Measurements from ENCODE around the gene FSTL4.

Gene FSTL4

DNA sequence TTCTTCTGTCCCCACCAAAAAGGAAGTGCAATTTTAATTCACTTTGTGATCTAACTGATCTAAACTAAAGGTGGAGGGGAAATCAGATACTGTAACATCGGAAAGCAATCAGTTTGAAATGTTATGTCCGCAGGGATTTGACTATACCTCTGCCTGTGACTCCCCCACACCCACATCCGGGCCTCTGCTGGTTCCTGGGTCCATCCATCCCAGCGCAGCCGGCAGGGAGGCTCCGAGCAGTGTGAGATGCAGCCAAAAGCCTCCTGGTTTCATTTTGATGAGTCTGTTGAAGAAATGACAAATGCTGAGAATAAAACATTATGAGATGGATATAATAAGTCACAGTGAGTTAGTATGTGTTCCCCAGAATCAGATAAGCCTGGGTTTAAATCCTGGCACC, 8.6 kb downstream of the FSTL4 start:
- no peak for TF ChIP-seq CTCF (IDR thresholded peaks at IDR 0.05; ENCODE audit: low read depth, low read length)
- in situ Hi-C loops (cut with HindIII; ENCODE audit: low sequenced_read_pairs), result no loop called here
- no peak for DNase-seq (ENCODE audit: low read depth, low spot score)
- no peak overlapping the region for H3K4me3 ChIP-seq (ENCODE audit: low read depth, low read length)

GRCh38 chr5:133602835-133603380, 9.4 kb downstream of the FSTL4 start:
- no peak for TF ChIP-seq CTCF (IDR thresholded peaks at IDR 0.05; ENCODE audit: low read depth, low read length)
- DNase-seq (ENCODE audit: low read depth, low spot score), result no peak
- H3K4me3 ChIP-seq (ENCODE audit: low read depth, low read length), result no peak overlapping the region
- in situ Hi-C loops (cut with HindIII; ENCODE audit: low sequenced_read_pairs), result no loop called here

- DNase-seq (ENCODE audit: low read depth, low spot score), result no peak
- in situ Hi-C loops (cut with HindIII; ENCODE audit: low sequenced_read_pairs), result no loop called here
- no peak for TF ChIP-seq CTCF (IDR thresholded peaks at IDR 0.05; ENCODE audit: low read depth, low read length)
- H3K4me3 ChIP-seq (ENCODE audit: low read depth, low read length), result no peak overlapping the region
Measured at GRCh38 chr5:133599600-133599999, 12.7 kb downstream of the FSTL4 start.

GRCh38 chr5:133599044-133599443, 13.3 kb downstream of the FSTL4 start:
- in situ Hi-C loops (cut with HindIII; ENCODE audit: low sequenced_read_pairs), result no loop called here
- no peak for DNase-seq (ENCODE audit: low read depth, low spot score)
- no peak for TF ChIP-seq CTCF (IDR thresholded peaks at IDR 0.05; ENCODE audit: low read depth, low read length)
- H3K4me3 ChIP-seq (ENCODE audit: low read depth, low read length), result no peak overlapping the region

- no peak for DNase-seq (ENCODE audit: low read depth, low spot score)
- in situ Hi-C loops (cut with HindIII; ENCODE audit: low sequenced_read_pairs), result no loop called here
- TF ChIP-seq CTCF (IDR thresholded peaks at IDR 0.05; ENCODE audit: low read depth, low read length), result no peak
- no peak overlapping the region for H3K4me3 ChIP-seq (ENCODE audit: low read depth, low read length)
Measured at GRCh38 chr5:133596049-133596448, 16.3 kb downstream of the FSTL4 start.

- no peak for DNase-seq (ENCODE audit: low read depth, low spot score)
- in situ Hi-C loops (cut with HindIII; ENCODE audit: low sequenced_read_pairs), result no loop called here
- H3K4me3 ChIP-seq (ENCODE audit: low read depth, low read length), result no peak overlapping the region
- TF ChIP-seq CTCF (IDR thresholded peaks at IDR 0.05; ENCODE audit: low read depth, low read length), result no peak
Measured at GRCh38 chr5:133595465-133595864, 16.9 kb downstream of the FSTL4 start.

- in situ Hi-C loops (cut with HindIII; ENCODE audit: low sequenced_read_pairs), result no loop called here
- no peak for DNase-seq (ENCODE audit: low read depth, low spot score)
- TF ChIP-seq CTCF (IDR thresholded peaks at IDR 0.05; ENCODE audit: low read depth, low read length), result no peak
- H3K4me3 ChIP-seq (ENCODE audit: low read depth, low read length), result no peak overlapping the region
Measured at GRCh38 chr5:133589286-133589685, 23.1 kb downstream of the FSTL4 start.

Data from astrocyte of the spinal cord (primary cell).